ENCODE data around the gene BARX2. TPM values are rescaled to one million over a fixed set of nuclear protein-coding genes. Genes with fewer than 3 reads are reported as not detected.

The BARX2 gene
- total RNA-seq, 1 donor from 2014 or later = 0.55 TPM

GRCh38 chr11:129402206-129403171 is 26.8 kb downstream of the BARX2 start:
- DNase-seq (ENCODE audit: low spot score) = no peak

GRCh38 chr11:129404731-129405130 is 29.1 kb downstream of the BARX2 start:
- DNase-seq (ENCODE audit: low spot score) = no peak

GRCh38 chr11:129408865-129409444 is 33.3 kb downstream of the BARX2 start:
- DNase-seq (ENCODE audit: low spot score) = no peak

DNA sequence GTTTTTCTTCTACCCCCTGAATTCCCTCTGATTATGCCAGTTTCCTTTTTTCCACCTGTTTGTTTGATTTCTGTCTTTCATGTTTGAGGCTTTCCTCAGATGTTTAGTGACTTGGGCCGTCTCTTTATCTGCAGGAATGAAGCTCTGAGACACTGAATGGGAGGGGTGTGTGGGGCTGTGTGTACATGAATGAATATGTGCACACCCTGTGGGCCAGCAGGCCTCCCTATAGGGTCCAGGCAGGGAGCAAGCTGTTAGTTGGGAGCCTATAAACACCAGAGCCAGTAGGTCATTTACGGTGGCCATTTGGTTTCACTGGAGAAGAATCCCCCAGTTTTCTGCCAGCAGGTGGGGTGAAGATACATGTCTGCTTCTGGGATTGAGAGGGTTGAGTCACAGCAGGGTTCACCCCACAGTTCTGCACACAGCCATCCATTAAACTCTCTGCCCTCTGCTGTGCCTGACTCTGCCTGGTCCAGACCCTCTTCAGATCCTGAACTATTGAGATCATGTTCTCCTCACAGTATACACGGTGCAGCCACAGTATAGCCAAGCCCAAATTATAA is 34.8 kb downstream of the BARX2 start:
- no peak for DNase-seq (ENCODE audit: low spot score)

GRCh38 chr11:129412494-129412893 is 36.8 kb downstream of the BARX2 start:
- no peak for DNase-seq (ENCODE audit: low spot score)

- no peak for DNase-seq (ENCODE audit: low spot score)
These were observed 38.7 kb downstream of the BARX2 start for GRCh38 chr11:129414144-129414872.

DNA sequence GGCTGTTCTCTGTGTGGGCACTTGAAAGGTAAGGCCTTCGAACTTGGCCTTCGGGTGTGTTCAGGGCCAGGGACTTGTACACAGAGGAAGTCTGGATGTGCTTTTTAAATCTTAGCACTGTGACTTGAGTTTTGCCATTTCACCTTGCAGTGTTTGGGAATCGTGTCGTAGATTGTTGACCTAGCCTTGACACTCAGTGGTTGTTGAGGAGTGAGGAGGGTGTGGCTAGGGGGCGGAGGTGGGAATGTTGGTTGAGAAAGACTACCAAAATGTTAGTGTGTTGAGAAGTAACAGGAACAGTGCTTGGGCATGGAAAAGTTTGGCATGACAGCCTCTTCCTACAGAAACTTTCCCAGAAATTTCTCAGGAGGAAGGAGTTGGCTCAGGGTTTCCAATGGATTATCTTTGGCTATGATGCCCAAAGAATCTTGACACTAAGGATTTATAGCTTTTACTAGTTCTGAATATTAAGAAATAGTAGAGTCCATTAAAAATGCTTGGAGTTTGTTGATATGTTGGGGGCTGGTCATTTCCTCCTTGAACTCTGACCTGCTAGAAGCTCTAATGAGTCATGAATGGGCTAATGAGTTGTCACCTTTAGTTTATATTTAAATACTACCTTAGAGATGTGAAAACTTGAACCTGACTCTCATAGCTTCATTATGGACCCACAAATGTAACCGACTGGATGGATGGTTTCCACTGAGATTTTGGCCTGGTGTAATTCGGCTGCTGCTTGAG is 40.6 kb downstream of the BARX2 start:
- DNase-seq (ENCODE audit: low spot score) = no peak

- DNase-seq (ENCODE audit: low spot score) = no peak
These were observed 41.8 kb downstream of the BARX2 start for GRCh38 chr11:129417458-129417857.

GRCh38 chr11:129418039-129418438 is 42.4 kb downstream of the BARX2 start:
- no peak for DNase-seq (ENCODE audit: low spot score)

- no peak for DNase-seq (ENCODE audit: low spot score)
These were observed 43.7 kb downstream of the BARX2 start for GRCh38 chr11:129419386-129419785.

DNA sequence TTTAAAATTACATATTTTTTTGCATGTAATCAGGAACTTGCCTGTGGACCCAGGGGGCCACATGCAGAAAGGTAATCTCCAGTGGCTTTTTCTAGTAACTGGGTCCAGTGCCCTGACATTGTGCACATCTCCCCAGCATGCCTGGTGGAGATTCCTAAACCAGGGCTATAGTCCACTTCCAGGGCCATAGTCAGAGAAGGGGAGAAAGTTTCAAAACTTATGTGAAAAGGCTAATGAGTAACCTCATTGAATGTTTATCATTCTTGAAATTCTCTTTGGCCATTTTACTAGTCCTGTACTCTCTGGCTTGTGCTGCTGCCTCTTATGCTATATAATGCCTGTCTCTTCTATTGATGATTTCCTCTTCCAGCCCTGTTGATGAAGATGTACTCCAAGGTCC is 47.8 kb downstream of the BARX2 start:
- no peak for DNase-seq (ENCODE audit: low spot score)

GRCh38 chr11:129425214-129425613 is 49.6 kb downstream of the BARX2 start:
- DNase-seq (ENCODE audit: low spot score) = no peak

DNA sequence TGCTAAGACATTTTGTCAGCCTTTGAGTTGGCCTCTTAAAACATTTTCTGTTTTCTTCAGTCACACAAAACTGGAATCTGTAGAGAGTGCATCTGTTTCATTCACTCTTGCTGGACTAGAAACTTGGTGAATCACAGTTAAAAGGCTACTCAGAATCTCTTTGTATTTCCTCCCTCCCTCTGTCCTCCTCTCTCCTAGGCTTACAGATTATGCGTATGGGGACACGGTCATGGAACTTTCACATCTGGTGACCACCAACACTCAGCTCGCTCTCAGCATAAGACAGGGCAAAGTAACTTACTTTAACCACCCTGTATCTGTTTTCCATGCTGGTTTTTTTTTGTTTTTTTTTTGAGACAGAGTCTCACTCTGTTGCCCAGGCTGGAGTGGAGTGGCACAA is 50.4 kb downstream of the BARX2 start:
- no peak for DNase-seq (ENCODE audit: low spot score)

DNA sequence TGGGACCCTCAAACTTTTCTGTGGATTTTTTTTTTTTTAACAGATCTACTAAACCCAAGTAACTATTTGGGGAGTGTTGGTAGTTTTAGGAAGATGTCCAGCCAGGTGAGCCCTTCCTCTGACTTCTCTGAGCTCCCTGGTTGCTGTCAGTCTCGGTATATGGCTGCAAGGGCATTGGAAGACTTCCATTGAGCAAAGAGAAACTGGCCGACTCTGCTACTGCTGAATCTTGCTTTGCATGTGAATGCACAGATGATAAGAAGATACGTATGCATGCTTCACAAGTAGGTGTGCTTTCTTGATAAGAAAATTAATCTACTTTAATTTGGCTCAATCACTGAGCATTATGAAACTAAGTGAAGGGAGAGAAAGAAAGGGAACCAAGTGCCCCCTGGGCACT is 51.1 kb downstream of the BARX2 start:
- DNase-seq (ENCODE audit: low spot score) = no peak

- no peak for DNase-seq (ENCODE audit: low spot score)
These were observed 51.7 kb downstream of the BARX2 start for GRCh38 chr11:129427376-129427775.

- DNase-seq (ENCODE audit: low spot score) = no peak
These were observed 52.3 kb downstream of the BARX2 start for GRCh38 chr11:129427816-129428406.

DNA sequence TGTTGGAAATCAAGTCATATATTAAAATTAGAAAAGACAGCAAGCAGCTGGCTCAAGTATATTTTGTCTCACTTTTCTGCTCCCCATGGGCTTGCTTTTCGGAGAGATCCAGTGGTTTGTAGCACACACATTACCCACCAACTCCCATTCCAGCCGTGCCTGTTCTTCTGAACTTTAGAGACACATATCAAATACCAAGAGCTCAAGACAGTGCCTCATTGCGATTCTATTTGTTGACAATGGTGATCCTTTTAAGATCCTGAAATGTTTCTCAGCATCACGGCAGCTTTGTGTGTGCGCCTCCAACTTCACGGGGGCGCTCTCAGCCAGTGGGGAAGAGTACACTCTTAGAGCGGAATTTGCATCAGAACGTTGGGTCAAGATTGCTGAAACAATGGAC is 52.9 kb downstream of the BARX2 start:
- DNase-seq (ENCODE audit: low spot score) = no peak

DNA sequence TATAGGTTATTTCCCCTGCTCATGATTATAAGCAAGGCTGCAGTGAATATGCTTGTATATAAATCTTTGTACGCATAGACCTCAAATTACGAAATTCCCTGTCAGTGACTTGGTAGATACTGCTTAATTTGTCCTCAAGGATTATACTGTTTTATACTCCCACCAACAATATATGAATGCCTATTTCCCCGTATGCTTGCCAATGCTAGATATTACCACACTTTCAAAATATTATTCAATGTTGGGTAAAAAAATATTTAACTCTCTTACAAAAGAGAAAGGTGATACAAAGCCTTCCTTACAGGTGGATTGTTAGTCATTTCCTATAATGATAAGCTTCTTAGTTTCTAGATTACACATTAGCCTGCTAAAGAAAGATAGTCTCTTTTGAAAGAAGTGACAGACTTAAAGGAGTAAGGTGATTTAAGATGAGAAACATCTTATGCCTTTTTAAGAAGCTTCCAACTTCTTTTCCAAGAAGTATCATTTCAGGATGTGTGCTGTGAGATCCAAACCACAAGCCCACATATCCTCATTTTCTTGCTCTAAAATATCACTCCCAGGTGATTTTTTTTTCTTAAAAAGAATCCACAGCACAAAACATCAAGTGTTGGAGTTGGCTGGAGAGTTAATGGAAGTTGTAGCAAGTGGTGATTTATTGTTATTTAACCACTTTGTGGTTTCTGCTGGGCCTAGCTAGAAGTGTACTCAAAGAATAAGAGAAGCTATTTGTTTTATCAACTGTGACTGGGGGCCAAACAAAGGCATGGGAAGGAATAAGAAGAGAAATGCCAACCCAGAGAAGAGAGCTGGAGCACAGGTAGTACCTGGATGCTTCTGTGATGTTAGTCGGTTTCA is 59.2 kb downstream of the BARX2 start:
- DNase-seq (ENCODE audit: low spot score) = no peak

DNA sequence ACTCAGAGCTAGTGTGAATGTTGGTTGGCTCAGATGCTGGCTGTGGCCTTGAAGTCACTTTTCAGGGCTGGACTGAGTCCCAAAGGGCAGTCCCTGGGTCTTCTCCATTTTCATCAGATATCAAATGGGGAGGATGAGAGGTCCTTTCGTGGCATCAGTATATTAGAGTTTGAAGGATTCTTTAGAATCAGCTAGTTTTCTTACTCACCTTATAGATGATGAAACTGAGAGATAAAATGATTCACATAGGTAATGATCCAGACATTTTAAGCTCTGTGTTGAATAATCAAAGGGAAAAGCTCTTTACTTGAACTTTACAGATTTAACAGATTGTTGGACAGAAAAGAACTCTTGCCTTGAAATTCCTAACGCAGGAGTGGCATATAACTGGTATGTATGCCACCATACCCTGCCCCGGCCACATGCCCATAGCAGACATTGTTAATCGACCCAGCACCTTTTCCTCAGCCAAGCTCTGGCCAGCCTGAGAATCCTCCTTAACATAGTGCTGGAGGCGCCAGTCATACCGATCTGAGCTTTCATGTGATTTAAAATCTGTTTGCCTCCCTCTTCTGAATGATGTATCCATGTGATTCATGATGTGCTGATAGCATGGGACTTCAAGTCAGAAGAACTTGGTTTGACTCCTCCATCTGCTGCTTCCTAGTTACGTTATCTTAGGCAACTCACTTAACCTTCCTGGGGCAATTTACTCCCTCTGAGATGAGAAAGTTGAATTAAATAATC is 60.0 kb downstream of the BARX2 start:
- no peak for DNase-seq (ENCODE audit: low spot score)
